B cell (primary cell): ENCODE results near the gene ZNF846. TPM values are rescaled to one million over a fixed set of nuclear protein-coding genes. Genes with fewer than 3 reads are reported as not detected.

Experiments
- ATAC-seq: fragments of 200-7000 bp; cut with Tn5 transposase; one replicate; pipeline ENCODE4 v1.10.0; 2021; ENCODE audit warnings: low read depth, mild to moderate bottlenecking, moderate number of reproducible peaks, moderate library complexity
- CTCF ChIA-PET: fragments of 350-600 bp; sonication (Branson Sonifier 250); formaldehyde crosslinking; loops from one replicate; lab custom pipeline; 2021; ENCODE audit warnings: antibody characterized with exemption, inconsistent platforms; lab: Charles Lee
- POLR2A ChIA-PET: fragments of 350-600 bp; sonication (Branson Sonifier 250); formaldehyde crosslinking; loops from one replicate; lab custom pipeline; 2021; ENCODE audit warnings: antibody characterized with exemption; lab: Charles Lee
- DNase-seq: peaks from one replicate; pipeline ENCODE4 v3.0.0; 2013
- H2AFZ ChIP-seq: 2 replicates; pipeline ENCODE4 v1.6.1; 2012; ENCODE audit warnings: mild to moderate bottlenecking, low read depth, low read length; ENCODE audit not compliant: insufficient read depth, poor library complexity, severe bottlenecking
- H3K27ac ChIP-seq, 2 donors: 1 replicate in 1 of 2; 2 replicates in 1 of 2; pipeline ENCODE4 v1.5.1; 2012 to 2013; ENCODE audit warnings: low read length in 2 of 2, mild to moderate bottlenecking in 2 of 2, moderate library complexity in 1 of 2
- H3K27me3 ChIP-seq, 4 experiments: fragments of 200-600 bp in 1 of 4; sonication (generic) in 1 of 4; replicated peaks in 1 of 4; 1 replicate in 2 of 4; 2 replicates in 2 of 4; pipeline versions ENCODE4 v1.6.1 to v1.7.0; 2013 to 2016; ENCODE audit warnings: low read length in 3 of 4, mild to moderate bottlenecking in 2 of 4, mixed read lengths in 1 of 4, moderate library complexity in 1 of 4; ENCODE audit not compliant: insufficient read depth in 4 of 4, control insufficient read depth in 3 of 4; ENCODE audit errors: control extremely low read depth in 1 of 4
- H3K36me3 ChIP-seq, 2 experiments: replicated peaks in 1 of 2; 1 replicate in 1 of 2; 2 replicates in 1 of 2; pipeline versions ENCODE4 v1.6.1 to v1.7.1; 2013; ENCODE audit warnings: low read length in 1 of 2; ENCODE audit not compliant: insufficient read depth in 2 of 2, control insufficient read depth in 1 of 2; ENCODE audit errors: control extremely low read depth in 1 of 2, extremely low read depth in 1 of 2
- H3K4me1 ChIP-seq, 2 donors: fragments of 200-600 bp in 1 of 2; sonication (generic) in 1 of 2; 1 replicate in 1 of 2; 2 replicates in 1 of 2; pipeline versions ENCODE4 v1.5.1 to v1.6.1; 2013 to 2017; ENCODE audit warnings: low read length in 2 of 2; ENCODE audit not compliant: control insufficient read depth in 2 of 2, insufficient read depth in 2 of 2
- H3K4me2 ChIP-seq: replicated peaks from 2 replicates; pipeline ENCODE3; 2012; ENCODE audit warnings: mild to moderate bottlenecking, low read depth, low read length; ENCODE audit not compliant: poor library complexity, severe bottlenecking
- H3K4me3 ChIP-seq, 5 experiments: fragments of 200-600 bp in 1 of 5; sonication (generic) in 1 of 5; 1 replicate in 3 of 5; 2 replicates in 2 of 5; pipeline versions ENCODE4 v1.5.1 to v1.7.0; 2011 to 2016; ENCODE audit warnings: low read length in 4 of 5, mild to moderate bottlenecking in 4 of 5, low read depth in 2 of 5, control low read depth in 1 of 5, moderate library complexity in 1 of 5; ENCODE audit not compliant: insufficient read depth in 1 of 5; ENCODE audit errors: control extremely low read depth in 1 of 5, extremely low read depth in 1 of 5
- H3K79me2 ChIP-seq: fragments of 200-600 bp; sonication (generic); one replicate; pipeline ENCODE4 v1.6.0; 2016; ENCODE audit warnings: low read length; ENCODE audit not compliant: control insufficient read depth, insufficient read depth
- H3K9ac ChIP-seq: fragments of 200-600 bp; sonication (generic); 2 replicates; pipeline ENCODE4 v1.6.1; 2017; ENCODE audit warnings: mild to moderate bottlenecking, low read length, moderate library complexity
- H3K9me3 ChIP-seq, 3 donors: one replicate each; pipeline versions ENCODE4 v1.6.1 to v1.7.1; 2013; ENCODE audit warnings: low read length in 2 of 3; ENCODE audit not compliant: control insufficient read depth in 2 of 3, insufficient read depth in 1 of 3; ENCODE audit errors: control extremely low read depth in 1 of 3
- H4K20me1 ChIP-seq: 2 replicates; pipeline ENCODE4 v1.6.0; 2012; ENCODE audit warnings: mild to moderate bottlenecking, low read length; ENCODE audit not compliant: insufficient read depth, control insufficient read depth, poor library complexity, severe bottlenecking
- H3K27ac Mint-ChIP-seq: one replicate; pipeline ENCODE4 v1.8.0; 2021; ENCODE audit warnings: mixed read lengths
- H3K27me3 Mint-ChIP-seq: one replicate; pipeline ENCODE4 v1.8.0; 2021; ENCODE audit warnings: mixed read lengths
- H3K4me1 Mint-ChIP-seq: one replicate; pipeline ENCODE4 v1.8.0; 2021; ENCODE audit warnings: mixed read lengths
- H3K4me3 Mint-ChIP-seq: one replicate; pipeline ENCODE4 v1.8.0; 2021; ENCODE audit warnings: mixed read lengths
- H3K9me3 Mint-ChIP-seq: one replicate; pipeline ENCODE4 v1.8.0; 2022; ENCODE audit warnings: mixed read lengths; ENCODE audit not compliant: insufficient read depth
- EZH2 ChIP-seq: IDR thresholded peaks from 2 replicates; pipeline ENCODE4 v1.6.1; 2012; ENCODE audit warnings: borderline replicate concordance, low read depth, mild to moderate bottlenecking, moderate library complexity, low read length; ENCODE audit not compliant: insufficient read depth, poor library complexity, severe bottlenecking
- WGBS: methylation state at CpG from one replicate; pipeline ENCODE4 v1.1.5; 2013; ENCODE audit warnings: missing lambda C conversion rate; ENCODE audit not compliant: insufficient coverage; 5-methylcytosine and 5-hydroxymethylcytosine counted together
- intact Hi-C: fragments of 100-400 bp; cut with micrococcal nuclease; formaldehyde crosslinking; loops from one replicate; pipeline ENCODE4 v1.10.0; 2022
- polyA plus RNA-seq: library from polyadenylated mRNA; depleted of rRNA; stranded (reverse); fragments of >200 nt; gene quantifications from 2 replicates; pipeline ENCODE4 v1.2.3, GENCODE V29; 2012
- total RNA-seq, 2 donors: library from RNA; stranded (reverse); fragments of 120-200 nt in 1 of 2; gene quantifications; 1 replicate in 1 of 2; 2 replicates in 1 of 2; pipeline versions ENCODE4 v1.2.3 to v1.2.4, GENCODE V29; 2013 to 2022
- TF ChIP-seq, protein P1 (sequence below): fragments of 200-600 bp; IDR thresholded peaks from one replicate; pipeline ENCODE4 v1.8.0; 2022; ENCODE audit warnings: antibody characterized with exemption, mild to moderate bottlenecking

The ZNF846 gene
- total and polyA plus RNA-seq, 2 donors (not counting 1 experiment from before 2014, with no cell fraction given) = 8.8 to 18.2 TPM

DNA sequence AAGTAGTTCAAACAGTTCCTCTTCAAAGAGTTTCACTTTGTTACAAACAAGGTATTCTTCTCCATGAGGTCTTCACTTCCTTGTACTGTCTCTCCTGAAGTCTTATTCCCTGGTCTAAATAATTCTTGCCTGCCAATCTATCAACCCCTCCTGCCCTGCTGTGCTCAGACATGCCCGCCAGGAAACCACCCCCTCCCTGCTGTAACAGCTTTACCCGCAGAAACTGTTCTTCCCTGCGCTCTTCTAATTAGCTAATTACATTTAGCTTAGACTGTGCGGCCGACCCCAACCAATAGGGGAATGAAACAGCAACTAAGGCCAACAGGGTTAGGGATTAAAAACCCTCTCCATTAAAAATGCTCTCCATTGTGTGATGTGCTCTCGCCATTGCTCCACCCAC lies 46.7 kb downstream of the ZNF846 start:
- DNase-seq = peak; percentile 23
- H3K9ac ChIP-seq = peak overlapping the region; percentile 19
- no peak for TF ChIP-seq EZH2
- TF ChIP-seq, protein P1, sequence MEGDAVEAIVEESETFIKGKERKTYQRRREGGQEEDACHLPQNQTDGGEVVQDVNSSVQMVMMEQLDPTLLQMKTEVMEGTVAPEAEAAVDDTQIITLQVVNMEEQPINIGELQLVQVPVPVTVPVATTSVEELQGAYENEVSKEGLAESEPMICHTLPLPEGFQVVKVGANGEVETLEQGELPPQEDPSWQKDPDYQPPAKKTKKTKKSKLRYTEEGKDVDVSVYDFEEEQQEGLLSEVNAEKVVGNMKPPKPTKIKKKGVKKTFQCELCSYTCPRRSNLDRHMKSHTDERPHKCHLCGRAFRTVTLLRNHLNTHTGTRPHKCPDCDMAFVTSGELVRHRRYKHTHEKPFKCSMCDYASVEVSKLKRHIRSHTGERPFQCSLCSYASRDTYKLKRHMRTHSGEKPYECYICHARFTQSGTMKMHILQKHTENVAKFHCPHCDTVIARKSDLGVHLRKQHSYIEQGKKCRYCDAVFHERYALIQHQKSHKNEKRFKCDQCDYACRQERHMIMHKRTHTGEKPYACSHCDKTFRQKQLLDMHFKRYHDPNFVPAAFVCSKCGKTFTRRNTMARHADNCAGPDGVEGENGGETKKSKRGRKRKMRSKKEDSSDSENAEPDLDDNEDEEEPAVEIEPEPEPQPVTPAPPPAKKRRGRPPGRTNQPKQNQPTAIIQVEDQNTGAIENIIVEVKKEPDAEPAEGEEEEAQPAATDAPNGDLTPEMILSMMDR = no peak
- POLR2A ChIA-PET = no interaction called here
- peak overlapping the region; percentile 80 for H2AFZ ChIP-seq
- Mint-ChIP-seq H3K27me3 (peaks cover 10% of the 10 kb centered on the region), H3K4me3 (peak overlapping the region; percentile 84), H3K27ac (peak overlapping the region; percentile 93), H3K4me1 (peaks cover 13% of the 10 kb centered on the region), H3K9me3 (peaks cover 10% of the 10 kb centered on the region)
- 34% methylated on average over 5 of the region's 6 CpGs for WGBS
- H3K4me2 ChIP-seq = peak overlapping the region; percentile 55
- H3K4me1 ChIP-seq = peaks cover 7% of the 10 kb centered on the region in 2 donors
- H3K4me3 ChIP-seq = peak overlapping the region in 3 of 5 experiments; percentile 20 to 36 (median 27)
- H4K20me1 ChIP-seq = no peaks in the 10 kb centered on the region
- H3K27ac ChIP-seq = peak overlapping the region; percentile 10 to 42
- H3K9me3 ChIP-seq = peaks cover 0 to 16% (median 15%) of the 10 kb centered on the region in 3 donors
- H3K27me3 ChIP-seq = no peaks in the 10 kb centered on the region
- CTCF ChIA-PET = no interaction called here
- H3K36me3 ChIP-seq = no peaks in the 10 kb centered on the region
- H3K79me2 ChIP-seq = no peaks in the 10 kb centered on the region
- peak; percentile 33 for ATAC-seq
- intact Hi-C loops = no loop called here

DNA sequence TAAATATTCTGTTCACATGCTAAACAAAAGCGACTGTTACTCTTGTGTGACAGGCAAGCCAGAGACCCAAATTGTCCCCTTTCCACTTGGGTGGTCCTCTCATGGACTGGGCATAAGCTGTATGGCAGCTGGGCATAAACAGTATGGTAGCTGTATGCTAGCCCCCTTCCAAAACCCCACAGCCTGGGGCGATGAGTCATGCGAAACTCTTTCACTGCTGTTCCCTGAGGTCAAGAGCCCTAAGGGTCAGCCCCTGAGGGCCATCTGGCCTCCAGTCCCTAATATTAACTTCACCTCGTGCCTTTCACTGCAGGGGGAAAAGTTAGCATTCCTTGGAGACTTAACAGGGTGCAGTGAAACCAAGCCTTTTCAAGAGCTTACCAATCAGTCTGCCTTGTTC lies 48.0 kb downstream of the ZNF846 start:
- no peak for ATAC-seq

More for the DNA sequence above, 48.0 kb downstream of the ZNF846 start:
- peaks cover 10% of the 10 kb centered on the region for H3K9me3 Mint-ChIP-seq
- H3K4me3 Mint-ChIP-seq = no peak overlapping the region
- no peaks in the 10 kb centered on the region for H3K79me2 ChIP-seq
- TF ChIP-seq, protein P1 = no peak
- no peak for TF ChIP-seq EZH2
- H3K27me3 ChIP-seq = no peaks in the 10 kb centered on the region
- no peaks in the 10 kb centered on the region for H3K36me3 ChIP-seq
- DNase-seq = no peak
- H3K4me1 Mint-ChIP-seq = peaks cover 13% of the 10 kb centered on the region
- no peak overlapping the region for H3K4me2 ChIP-seq
- H3K9me3 ChIP-seq = peaks cover 0 to 15% (median 14%) of the 10 kb centered on the region in 3 donors
- 100% methylated on average over 2 of the region's 4 CpGs for WGBS
- no peaks in the 10 kb centered on the region for H4K20me1 ChIP-seq
- intact Hi-C loops = no loop called here
- H3K4me3 ChIP-seq = no peak overlapping the region
- CTCF ChIA-PET = no interaction called here
- H3K4me1 ChIP-seq = peaks cover 7% of the 10 kb centered on the region in 2 donors
- no peak overlapping the region for H3K27ac ChIP-seq
- peaks cover 10% of the 10 kb centered on the region for H3K27me3 Mint-ChIP-seq
- no peak overlapping the region for H2AFZ ChIP-seq
- POLR2A ChIA-PET = no interaction called here
- H3K9ac ChIP-seq = no peak overlapping the region
- no peak overlapping the region for H3K27ac Mint-ChIP-seq
